ENCODE data around the gene GRM8.

GRM8 gene

GRCh38 chr7:127231415-127231814 is 21.3 kb downstream of the GRM8 start:
- in situ Hi-C loops (cut with MboI; ENCODE audit: low sequenced_read_pairs), result no loop called here

GRCh38 chr7:127230192-127230925 is 22.4 kb downstream of the GRM8 start:
- in situ Hi-C loops (cut with MboI; ENCODE audit: low sequenced_read_pairs), result no loop called here

- in situ Hi-C loops (cut with MboI; ENCODE audit: low sequenced_read_pairs), result no loop called here
Observed at GRCh38 chr7:127226685-127227374, 25.9 kb downstream of the GRM8 start.

- in situ Hi-C loops (cut with MboI; ENCODE audit: low sequenced_read_pairs), result no loop called here
Observed at GRCh38 chr7:127221731-127222130, 31.0 kb downstream of the GRM8 start.

- in situ Hi-C loops (cut with MboI; ENCODE audit: low sequenced_read_pairs), result no loop called here
Observed at GRCh38 chr7:127214956-127215718, 37.6 kb downstream of the GRM8 start.

- in situ Hi-C loops (cut with MboI; ENCODE audit: low sequenced_read_pairs), result no loop called here
Observed at GRCh38 chr7:127209886-127210285, 42.9 kb downstream of the GRM8 start.

GRCh38 chr7:127208860-127209259 is 43.9 kb downstream of the GRM8 start:
- in situ Hi-C loops (cut with MboI; ENCODE audit: low sequenced_read_pairs), result no loop called here

GRCh38 chr7:127208351-127208750 is 44.4 kb downstream of the GRM8 start:
- in situ Hi-C loops (cut with MboI; ENCODE audit: low sequenced_read_pairs), result no loop called here

- in situ Hi-C loops (cut with MboI; ENCODE audit: low sequenced_read_pairs), result no loop called here
Observed at GRCh38 chr7:127207806-127208205, 44.9 kb downstream of the GRM8 start.

GRCh38 chr7:127207230-127207629 is 45.5 kb downstream of the GRM8 start:
- in situ Hi-C loops (cut with MboI; ENCODE audit: low sequenced_read_pairs), result no loop called here

- in situ Hi-C loops (cut with MboI; ENCODE audit: low sequenced_read_pairs), result no loop called here
Observed at GRCh38 chr7:127194571-127194970, 58.2 kb downstream of the GRM8 start.

- in situ Hi-C loops (cut with MboI; ENCODE audit: low sequenced_read_pairs), result no loop called here
Observed at GRCh38 chr7:127189886-127190285, 62.9 kb downstream of the GRM8 start.

- in situ Hi-C loops (cut with MboI; ENCODE audit: low sequenced_read_pairs), result no loop called here
Observed at GRCh38 chr7:127189074-127189473, 63.7 kb downstream of the GRM8 start.

- in situ Hi-C loops (cut with MboI; ENCODE audit: low sequenced_read_pairs), result no loop called here
Observed at GRCh38 chr7:127187740-127188139, 65.0 kb downstream of the GRM8 start.

- in situ Hi-C loops (cut with MboI; ENCODE audit: low sequenced_read_pairs), result no loop called here
Observed at GRCh38 chr7:127186686-127187085, 66.1 kb downstream of the GRM8 start.

- in situ Hi-C loops (cut with MboI; ENCODE audit: low sequenced_read_pairs), result no loop called here
Observed at GRCh38 chr7:127177156-127177555, 75.6 kb downstream of the GRM8 start.

- in situ Hi-C loops (cut with MboI; ENCODE audit: low sequenced_read_pairs), result no loop called here
Observed at GRCh38 chr7:127162366-127162765, 90.4 kb downstream of the GRM8 start.

- in situ Hi-C loops (cut with MboI; ENCODE audit: low sequenced_read_pairs), result no loop called here
Observed at GRCh38 chr7:127158659-127159058, 94.1 kb downstream of the GRM8 start.

GRCh38 chr7:127154958-127155357 is 97.8 kb downstream of the GRM8 start:
- in situ Hi-C loops (cut with MboI; ENCODE audit: low sequenced_read_pairs), result no loop called here

- in situ Hi-C loops (cut with MboI; ENCODE audit: low sequenced_read_pairs), result no loop called here
Observed at GRCh38 chr7:127154101-127154500, 98.6 kb downstream of the GRM8 start.

GRCh38 chr7:127153315-127153714 is 99.4 kb downstream of the GRM8 start:
- in situ Hi-C loops (cut with MboI; ENCODE audit: low sequenced_read_pairs), result no loop called here

GRCh38 chr7:127152423-127152822 is 100.3 kb downstream of the GRM8 start:
- in situ Hi-C loops (cut with MboI; ENCODE audit: low sequenced_read_pairs), result no loop called here

All from HL-60/S4 treated with retinoic acid at 250 ng/mL for 4 days and 3 days (cell line).